Panc1 (cell line): ENCODE results near the gene LPIN1. TPM values are rescaled to one million over a fixed set of nuclear protein-coding genes. Genes with fewer than 3 reads are reported as not detected.

Source experiments
- ATAC-seq: fragments of 200-7000 bp; cut with Tn5 transposase; 2 replicates; pipeline ENCODE4 v1.9.1; 2020; ENCODE audit warnings: mild to moderate bottlenecking, moderate library complexity
- BruUV-seq: library from RNA; stranded (reverse); fragments of 400-500 nt; replicated peaks from 2 replicates; lab custom pipeline; 2021; lab: Mats Ljungman, UMichigan
- CTCF ChIA-PET: fragments of 300-600 bp; sonication (Branson Sonifier 250); formaldehyde crosslinking; loops from one replicate; lab custom pipeline; 2022; ENCODE audit warnings: antibody characterized with exemption; lab: Charles Lee
- POLR2A ChIA-PET: fragments of 300-600 bp; sonication (Branson Sonifier 250); formaldehyde crosslinking; loops from one replicate; lab custom pipeline; 2022; ENCODE audit warnings: antibody characterized with exemption; lab: Charles Lee
- DNase-seq: peaks from one replicate; pipeline ENCODE4 v3.0.0-alpha.2; 2010; ENCODE audit warnings: low read depth, low spot score
- H3K27ac ChIP-seq: 2 replicates; pipeline ENCODE4 v1.5.1; 2011; ENCODE audit warnings: mild to moderate bottlenecking, low read length, inconsistent platforms
- H3K27me3 ChIP-seq: fragments of 200-500 bp; sonication (Bioruptor generic); 2 replicates; pipeline ENCODE4 v1.6.0; 2014; ENCODE audit warnings: low read length, inconsistent platforms; ENCODE audit not compliant: control insufficient read depth, insufficient read depth
- H3K36me3 ChIP-seq: fragments of 200-500 bp; sonication (Bioruptor generic); 2 replicates; pipeline ENCODE4 v1.5.1; 2014; ENCODE audit warnings: inconsistent platforms, mild to moderate bottlenecking, low read length, moderate library complexity; ENCODE audit not compliant: control insufficient read depth, insufficient read depth
- H3K4me1 ChIP-seq: 2 replicates; pipeline ENCODE4 v1.5.1; 2011; ENCODE audit warnings: inconsistent platforms, mild to moderate bottlenecking, low read length, moderate library complexity; ENCODE audit not compliant: control insufficient read depth, insufficient read depth
- H3K4me3 ChIP-seq, 2 experiments: 2 replicates each; pipeline ENCODE4 v1.5.1; 2011 to 2012; ENCODE audit warnings: low read depth in 2 of 2, low read length in 2 of 2, mild to moderate bottlenecking in 2 of 2, inconsistent platforms in 1 of 2, moderate library complexity in 1 of 2
- H3K9me3 ChIP-seq: fragments of 200-500 bp; sonication (Bioruptor generic); 2 replicates; pipeline ENCODE4 v1.5.1; 2014; ENCODE audit warnings: low read depth, mild to moderate bottlenecking, inconsistent platforms, low read length, moderate library complexity; ENCODE audit not compliant: control insufficient read depth, insufficient read depth
- CTCF ChIP-seq: fragments of 450-650 bp; IDR thresholded peaks from 2 replicates; pipeline ENCODE4 v1.5.1; 2017; ENCODE audit warnings: mild to moderate bottlenecking
- POLR2AphosphoS5 ChIP-seq: IDR thresholded peaks from 2 replicates; pipeline ENCODE4 v1.6.1; 2012; ENCODE audit warnings: mild to moderate bottlenecking, low read depth, low read length, moderate library complexity
- REST ChIP-seq, 2 experiments: IDR thresholded peaks; 2 replicates each; pipeline ENCODE4 v1.6.1; 2011 to 2012; ENCODE audit warnings: low read depth in 2 of 2, control low read depth in 1 of 2, low read length in 1 of 2, mild to moderate bottlenecking in 1 of 2, moderate library complexity in 1 of 2; ENCODE audit not compliant: insufficient read depth in 1 of 2
- SIN3A ChIP-seq: IDR thresholded peaks from 2 replicates; pipeline ENCODE4 v1.6.1; 2012; ENCODE audit warnings: low read depth, mild to moderate bottlenecking, low read length, moderate library complexity, borderline replicate concordance; ENCODE audit not compliant: insufficient read depth
- TCF7L2 ChIP-seq: IDR thresholded peaks from 2 replicates; pipeline ENCODE4 v1.6.1; 2011; ENCODE audit warnings: mild to moderate bottlenecking, low read depth, low read length, inconsistent platforms
- in situ Hi-C: cut with HindIII; loops from 2 replicates; pipeline ENCODE4 v1.10.0; 2016; ENCODE audit warnings: low sequenced_read_pairs, low pct_unique_long_range_greater_than_20kb
- intact Hi-C: fragments of 100-400 bp; cut with micrococcal nuclease; formaldehyde crosslinking; loops from one replicate; pipeline ENCODE4 v1.10.0; 2022; ENCODE audit not compliant: unreplicated experiment
- total RNA-seq: library from RNA; stranded (reverse); gene quantifications from one replicate; pipeline ENCODE4 v1.2.1, GENCODE V29; 2021; ENCODE audit not compliant: unreplicated experiment

Gene LPIN1
- total RNA-seq, 1 experiment from 2014 or later = 51.8 TPM

GRCh38 chr2:11705711-11706110 lies 40.7 kb upstream of the LPIN1 start:
- POLR2A ChIA-PET = no interaction called here
- H3K9me3 ChIP-seq = no peaks in the 10 kb centered on the region; the same call in 1 of the 2 replicates
- TF ChIP-seq SIN3A = no peak
- no peak for TF ChIP-seq TCF7L2
- TF ChIP-seq REST (IDR thresholded peaks at IDR 0.05; ENCODE audit: insufficient read depth in 1 of 2, low read depth in 2 of 2, low read length in 1 of 2) = no peak
- TF ChIP-seq POLR2AphosphoS5 = no peak
- TF ChIP-seq CTCF = no peak
- H3K27ac ChIP-seq = no peak overlapping the region
- intact Hi-C loops (no loop called here), in situ Hi-C loops (no loop called here)
- no peaks in the 10 kb centered on the region for H3K36me3 ChIP-seq
- H3K27me3 ChIP-seq = no peaks in the 10 kb centered on the region
- no peak for ATAC-seq
- H3K4me1 ChIP-seq = no peaks in the 10 kb centered on the region; the same call in 1 of the 2 replicates
- no TSS peak for BruUV-seq
- no peak overlapping the region for H3K4me3 ChIP-seq
- DNase-seq = no peak
- CTCF ChIA-PET = interaction anchor here (0.6 kb wide), 1 partner anchor 13 kb away, joined by 5 read pairs; no protein-coding TSS in a partner anchor

- Histone ChIP-seq H3K4me3 (no peak overlapping the region), H3K9me3 (no peaks in the 10 kb centered on the region; the same call in 1 of the 2 replicates), H3K4me1 (no peaks in the 10 kb centered on the region; the same call in 1 of the 2 replicates), H3K36me3 (no peaks in the 10 kb centered on the region), H3K27me3 (no peaks in the 10 kb centered on the region), H3K27ac (no peak overlapping the region)
- ATAC-seq = no peak
- intact Hi-C loops = no loop called here
- ChIA-PET CTCF (no interaction called here), POLR2A (no interaction called here)
- no TSS peak for BruUV-seq
- TF ChIP-seq POLR2AphosphoS5 (no peak), CTCF (no peak), SIN3A (no peak), TCF7L2 (no peak), REST (IDR thresholded peaks at IDR 0.05; ENCODE audit: insufficient read depth in 1 of 2, low read depth in 2 of 2, low read length in 1 of 2) (no peak)
- in situ Hi-C loops = no loop called here
- no peak for DNase-seq
Observed at GRCh38 chr2:11708106-11708505, 38.3 kb upstream of the LPIN1 start.
